Skin of body (tissue), 2 donors: Measurements from ENCODE around the gene CASZ1. TPM values are rescaled to one million over a fixed set of nuclear protein-coding genes. Genes with fewer than 3 reads are reported as not detected.

Experiments used
- DNase-seq: peaks from one replicate; lab custom pipeline; 2025; lab: John Stamatoyannopoulos, UW
- total RNA-seq: library from RNA; depleted of rRNA; stranded (reverse); fragments of >200 nt; gene quantifications from one replicate; pipeline ENCODE4 v1.2.3, GENCODE V29; 2014

Gene CASZ1
- total RNA-seq, 1 donor from 2014 or later: 34.0 TPM

GRCh38 chr1:10799726-10800125 lies 3.3 kb upstream of the CASZ1 start:
- no peak for DNase-seq

GRCh38 chr1:10795276-10796021 lies 997 bp downstream of the CASZ1 start:
- no peak for DNase-seq

DNA sequence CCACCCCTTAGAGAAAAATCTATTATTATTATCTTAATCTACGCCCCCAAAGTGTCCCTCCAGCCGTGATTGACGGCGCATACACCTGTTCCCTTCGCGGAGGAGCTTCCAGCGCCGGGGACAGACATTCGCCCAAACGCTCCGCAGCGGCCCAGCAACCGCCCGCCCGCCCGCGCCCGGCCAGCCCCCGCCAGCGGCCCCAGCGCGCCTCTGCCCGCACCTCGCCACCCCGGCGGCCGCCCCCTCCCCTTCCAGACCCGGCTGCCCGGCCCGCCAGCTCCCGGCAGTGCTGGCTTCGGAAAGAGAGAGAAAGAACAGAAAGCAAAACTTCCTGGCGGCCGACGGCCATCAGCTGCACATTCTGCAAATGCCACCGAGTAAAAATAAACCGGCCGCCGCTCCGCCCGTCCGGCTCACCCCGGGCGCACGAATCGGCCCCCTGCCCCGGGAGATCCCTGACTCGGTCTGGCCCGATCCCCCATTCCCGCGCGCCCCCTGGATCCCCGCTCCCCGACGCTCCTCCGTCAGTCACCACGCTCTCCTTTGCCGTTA lies 1.6 kb downstream of the CASZ1 start:
- DNase-seq: no peak

- DNase-seq: peak; percentile 29
These were observed 3.3 kb downstream of the CASZ1 start for GRCh38 chr1:10793129-10793651.

DNA sequence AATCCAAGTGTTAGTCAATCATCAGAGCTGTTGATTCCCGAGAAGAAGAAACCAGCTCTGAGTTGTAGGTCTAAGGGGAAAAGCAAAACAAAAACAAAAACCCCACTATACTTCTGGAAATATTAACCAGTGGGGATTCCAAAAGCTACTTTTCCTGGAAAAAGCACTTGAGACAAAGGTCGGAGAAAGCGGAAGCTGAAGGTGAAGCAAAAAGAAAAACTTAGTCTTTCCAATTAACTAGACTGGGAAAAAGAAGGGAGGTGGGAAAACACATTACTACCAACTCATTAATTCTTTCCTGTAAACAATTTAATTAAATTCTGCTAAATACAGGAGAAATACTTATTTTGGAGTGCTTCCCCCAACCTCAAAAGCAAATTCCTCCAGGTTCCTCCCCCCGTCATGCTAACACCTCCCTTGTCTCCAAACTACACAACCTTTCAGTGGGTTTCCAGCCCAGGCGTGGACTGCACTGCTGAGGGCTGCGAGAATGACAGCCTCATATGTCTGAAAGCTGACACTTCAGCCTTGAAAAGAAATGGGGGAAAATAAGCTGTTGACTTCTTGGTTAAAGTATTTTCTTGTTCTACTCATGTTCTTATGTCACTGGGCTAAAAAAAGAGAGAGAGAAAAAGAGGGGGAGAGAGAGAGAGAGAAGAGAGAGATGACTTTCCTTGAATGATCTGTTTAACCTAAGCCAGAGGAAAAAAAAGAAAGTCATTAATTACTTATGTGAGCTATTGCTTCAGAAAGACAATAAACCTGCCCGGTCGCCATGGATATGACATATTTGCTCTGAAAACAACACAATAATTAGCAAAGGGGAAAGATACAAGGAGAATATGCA lies 5.1 kb downstream of the CASZ1 start:
- DNase-seq: peak; percentile 22

DNA sequence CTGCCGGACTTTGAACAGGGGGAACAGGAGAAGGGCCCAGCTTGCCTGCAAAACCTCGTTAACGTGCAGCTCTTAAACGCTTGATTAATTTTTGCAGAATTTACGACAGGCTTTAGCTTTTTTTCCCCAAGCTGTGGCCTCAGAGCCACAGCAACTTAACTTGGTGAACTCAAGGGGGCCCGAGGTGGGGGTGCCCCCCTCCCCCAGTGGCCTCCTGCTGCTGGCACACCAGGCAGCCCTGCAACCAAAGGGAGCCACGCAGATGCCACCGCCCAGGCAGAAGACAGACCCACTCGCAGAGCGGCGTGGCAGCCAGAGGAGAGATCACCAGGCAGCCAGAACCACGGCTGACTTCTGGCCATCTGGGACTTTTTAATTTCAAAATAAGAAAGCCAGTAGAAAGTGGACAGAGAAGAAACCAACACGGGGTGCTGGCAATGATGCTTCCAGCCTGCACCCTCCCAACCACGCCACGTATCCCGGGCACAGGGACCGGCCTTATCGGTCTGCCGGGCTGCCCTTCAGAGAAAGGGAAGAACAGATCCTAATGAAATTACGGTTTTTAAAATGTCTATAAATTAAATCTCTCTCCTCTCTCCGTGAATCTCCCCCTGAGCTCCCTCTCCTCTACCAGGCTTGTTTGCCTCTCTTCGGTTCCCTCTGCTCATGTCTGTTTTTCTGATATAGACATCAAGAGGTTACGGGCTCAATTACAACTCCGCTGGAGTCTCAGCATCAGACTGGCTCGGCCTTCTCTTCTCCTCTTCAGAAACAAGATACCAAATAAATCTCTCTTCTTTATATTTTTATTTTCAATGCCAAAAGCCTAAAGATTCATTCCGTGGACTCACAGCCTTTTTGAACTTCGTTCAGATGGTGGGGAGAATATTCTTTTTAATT lies 6.4 kb downstream of the CASZ1 start:
- DNase-seq: no peak

GRCh38 chr1:10789047-10789791 lies 7.2 kb downstream of the CASZ1 start:
- DNase-seq: no peak

- no peak for DNase-seq
These were observed 7.8 kb downstream of the CASZ1 start for GRCh38 chr1:10788592-10789006.

- no peak for DNase-seq
These were observed 9.2 kb downstream of the CASZ1 start for GRCh38 chr1:10787286-10787685.

DNA sequence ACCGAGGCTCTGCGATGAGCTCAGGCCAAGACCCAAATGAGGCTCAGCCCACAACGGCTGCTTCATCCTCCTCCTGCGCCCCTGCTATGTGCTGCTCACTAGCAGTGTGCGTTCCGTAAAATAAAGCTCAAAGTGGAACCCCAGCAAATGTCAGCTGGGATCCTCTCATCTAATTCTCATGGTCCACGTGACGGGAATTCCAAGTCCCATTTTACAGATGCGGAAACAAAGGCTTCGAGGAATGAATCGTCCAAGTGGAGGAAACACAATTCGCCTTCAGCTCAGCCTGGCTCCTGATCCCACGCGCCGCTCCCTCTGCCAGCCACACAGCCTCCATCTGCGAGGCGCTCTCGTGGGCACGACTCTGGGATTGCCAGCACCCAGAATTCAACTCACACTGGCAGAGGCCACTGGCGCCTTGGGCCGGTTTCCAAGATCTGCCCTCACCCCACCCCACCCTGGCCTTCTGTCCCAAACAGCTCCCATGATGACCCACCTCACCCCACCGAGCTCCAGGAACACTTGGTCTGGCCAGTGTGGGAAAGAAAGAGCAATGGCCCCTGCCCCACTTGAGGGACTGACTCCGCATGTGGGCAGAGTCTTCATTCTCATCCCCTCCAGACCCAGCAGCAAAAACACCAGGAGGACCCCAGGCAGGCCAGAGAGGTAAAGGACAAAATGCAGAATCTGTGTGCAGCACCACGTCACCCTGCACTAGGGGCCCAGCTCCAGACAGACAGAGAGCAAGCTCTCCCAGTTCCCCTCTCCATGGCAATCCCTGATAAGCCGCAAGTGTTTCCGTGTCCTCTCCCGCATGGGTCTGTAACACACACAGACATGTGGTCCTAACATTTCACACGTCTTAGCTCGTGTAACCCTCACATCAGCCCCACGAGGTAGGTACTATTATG lies 10.5 kb downstream of the CASZ1 start:
- DNase-seq: no peak

DNA sequence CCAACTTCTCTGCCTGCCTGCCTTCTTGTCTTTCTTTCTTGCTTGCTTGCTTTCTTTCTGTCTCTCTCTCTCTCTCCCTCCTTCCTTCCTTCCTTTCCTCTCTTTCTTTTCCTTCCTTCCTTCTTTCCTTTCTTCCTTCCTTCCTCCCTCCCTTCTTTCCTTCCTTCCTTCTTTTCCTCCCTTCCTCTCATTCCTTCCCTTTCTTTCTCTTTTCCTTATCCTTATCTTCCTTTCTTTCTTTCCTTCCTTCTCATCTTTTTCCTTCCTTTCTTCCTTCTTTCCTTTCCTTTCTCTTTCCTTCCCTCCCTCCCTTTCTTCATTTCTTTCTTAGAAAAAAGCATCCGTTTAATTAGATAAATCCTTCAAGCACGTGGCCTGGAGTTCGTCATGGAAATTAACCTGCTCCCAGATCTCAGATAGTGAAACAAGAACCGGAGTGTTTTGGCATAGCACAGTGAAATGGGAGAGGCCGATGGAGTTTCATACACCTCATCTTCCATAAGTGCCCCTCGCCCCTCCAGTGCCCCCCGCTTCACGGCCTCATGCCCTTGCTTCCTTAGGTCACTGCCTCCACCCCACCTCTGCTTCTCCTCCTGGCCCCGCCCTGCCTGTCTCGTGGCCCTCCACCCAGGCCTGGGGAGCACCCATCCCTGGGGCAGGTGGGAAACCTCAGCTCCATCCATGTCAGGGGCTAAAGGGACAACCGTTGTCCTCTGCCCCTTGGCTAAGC lies 11.3 kb downstream of the CASZ1 start:
- DNase-seq: no peak

- no peak for DNase-seq
These were observed 13.8 kb downstream of the CASZ1 start for GRCh38 chr1:10782491-10783244.

DNA sequence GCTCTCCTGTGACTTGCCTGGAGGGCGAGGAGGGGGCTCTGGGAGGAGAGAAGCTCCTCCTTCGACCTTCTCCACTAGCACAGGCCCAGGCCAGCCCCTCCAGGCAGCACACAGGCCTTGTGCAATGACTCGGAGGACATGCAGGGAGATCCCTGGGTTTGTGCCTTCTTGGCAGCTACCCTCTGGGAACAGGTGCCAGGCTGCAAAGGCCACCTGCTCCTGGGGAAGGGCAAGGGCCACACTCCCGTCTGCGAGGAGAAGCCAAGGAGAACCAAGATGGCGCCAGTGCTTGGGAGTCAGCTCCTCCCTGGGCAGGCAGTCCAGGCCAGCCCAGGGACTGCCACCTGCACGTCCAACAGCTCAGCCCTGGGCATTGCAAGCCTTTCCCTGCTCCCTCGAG lies 15.3 kb downstream of the CASZ1 start:
- DNase-seq: no peak

DNA sequence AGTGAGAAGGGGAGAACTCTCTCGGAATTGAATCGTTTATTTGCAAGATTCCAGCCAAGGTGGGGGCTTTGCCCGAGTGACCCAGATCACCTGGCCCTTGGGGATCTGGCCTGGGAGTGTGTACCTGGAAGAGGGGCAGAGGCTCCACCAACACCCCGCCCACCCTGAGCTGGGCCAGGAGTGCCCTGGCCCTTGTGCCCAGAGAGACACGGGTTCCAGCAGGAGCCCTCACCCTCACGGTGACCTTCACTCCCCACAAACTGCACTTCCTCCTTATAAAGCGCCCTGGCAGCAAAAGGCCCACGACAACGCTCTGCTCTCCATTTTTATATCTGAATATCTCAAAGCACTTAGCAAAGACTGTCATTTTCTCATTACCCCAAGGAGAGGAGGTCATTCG lies 16.6 kb downstream of the CASZ1 start:
- no peak for DNase-seq

GRCh38 chr1:10779201-10779600 lies 17.2 kb downstream of the CASZ1 start:
- no peak for DNase-seq

GRCh38 chr1:10778640-10779039 lies 17.8 kb downstream of the CASZ1 start:
- DNase-seq: no peak

DNA sequence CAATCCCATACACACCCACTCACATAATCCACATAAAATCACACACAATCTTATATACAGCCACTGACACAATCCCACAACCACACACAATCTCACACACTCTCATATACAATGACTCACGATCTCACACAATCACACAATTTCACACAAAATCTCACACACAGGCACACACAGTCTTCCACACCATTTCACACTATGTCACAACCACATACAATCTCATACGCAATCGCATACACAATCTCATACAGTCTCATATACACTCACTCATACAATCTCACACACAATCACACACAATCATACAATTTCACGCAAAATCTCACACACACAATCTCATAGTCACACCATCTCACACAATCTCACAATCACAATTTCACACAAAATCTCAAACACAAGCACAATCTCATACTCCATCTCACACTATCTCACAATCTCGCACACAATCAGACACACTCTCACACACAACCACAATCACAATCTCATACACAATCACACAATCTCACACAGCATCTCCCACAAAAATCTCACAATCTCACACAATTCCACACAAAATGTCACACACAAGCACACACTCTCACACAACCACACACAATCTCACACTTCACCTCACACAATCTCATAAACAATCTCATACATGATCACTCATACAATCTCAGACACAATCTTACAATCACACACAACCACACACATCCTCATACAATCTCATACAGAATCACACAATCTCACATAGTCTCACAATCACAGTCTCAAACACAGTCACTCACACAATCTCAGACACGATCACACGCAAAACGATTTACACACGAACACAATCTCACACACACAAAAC lies 18.5 kb downstream of the CASZ1 start:
- DNase-seq: no peak
